GM12878 (cell line): ENCODE measurements around the gene DPM1. TPM values are rescaled to one million over a fixed set of nuclear protein-coding genes. Genes with fewer than 3 reads are reported as not detected.

Source experiments
- BRCA1 ChIP-seq: IDR thresholded peaks from 2 replicates; pipeline ENCODE4 v1.6.1; 2011; ENCODE audit warnings: low read depth, low read length, improper control_type of control experiment
- CBX3 ChIP-seq: fragments of 200-600 bp; sonication (generic); IDR thresholded peaks from 2 replicates; pipeline ENCODE4 v1.6.1; 2016; ENCODE audit warnings: low read depth, borderline replicate concordance
- E2F4 ChIP-seq: IDR thresholded peaks from 2 replicates; pipeline ENCODE4 v1.6.1; 2012; ENCODE audit warnings: low read depth, low read length, improper control_type of control experiment
- EGR1 ChIP-seq, 2 experiments: IDR thresholded peaks; 1 replicate in 1 of 2; 2 replicates in 1 of 2; pipeline ENCODE4 v1.6.1; 2011 to 2012; ENCODE audit warnings: low read depth in 2 of 2, low read length in 2 of 2, borderline replicate concordance in 1 of 2, mild to moderate bottlenecking in 1 of 2, moderate library complexity in 1 of 2
- IRF4 ChIP-seq: IDR thresholded peaks from 2 replicates; pipeline ENCODE4 v1.6.1; 2011; ENCODE audit warnings: low read depth, low read length
- MAX ChIP-seq: IDR thresholded peaks from 2 replicates; pipeline ENCODE4 v1.6.1; 2012; ENCODE audit warnings: low read depth, low read length, improper control_type of control experiment
- MYB ChIP-seq: fragments of 150-350 bp; IDR thresholded peaks from 2 replicates; pipeline ENCODE4 v1.6.1; 2014; ENCODE audit warnings: mild to moderate bottlenecking, low read depth, low read length, borderline replicate concordance
- NBN ChIP-seq: fragments of 450-650 bp; IDR thresholded peaks from 2 replicates; pipeline ENCODE4 v1.6.1; 2016
- NKRF ChIP-seq: fragments of 450-650 bp; conservative IDR thresholded peaks from 2 replicates; pipeline ENCODE4 v1.6.1; 2017; ENCODE audit warnings: mild to moderate bottlenecking, moderate library complexity
- NRF1 ChIP-seq: conservative IDR thresholded peaks from 2 replicates; pipeline ENCODE4 v1.6.1; 2011; ENCODE audit warnings: mild to moderate bottlenecking, low read depth, low read length, improper control_type of control experiment
- POLR2AphosphoS2 ChIP-seq: IDR thresholded peaks from 2 replicates; pipeline ENCODE4 v1.6.1; 2011; ENCODE audit warnings: low read depth, mild to moderate bottlenecking, low read length, improper control_type of control experiment, moderate library complexity
- POLR2AphosphoS5 ChIP-seq: IDR thresholded peaks from 2 replicates; pipeline ENCODE4 v1.6.1; 2011; ENCODE audit warnings: mild to moderate bottlenecking, low read length, inconsistent platforms
- SIX5 ChIP-seq: IDR thresholded peaks from 2 replicates; pipeline ENCODE4 v1.6.1; 2011; ENCODE audit warnings: mild to moderate bottlenecking, low read depth, low read length, moderate library complexity; ENCODE audit not compliant: severe bottlenecking
- SMARCA5 ChIP-seq: fragments of 450-650 bp; IDR thresholded peaks from 2 replicates; pipeline ENCODE4 v1.6.1; 2017; ENCODE audit warnings: mild to moderate bottlenecking
- SREBF1 ChIP-seq: IDR thresholded peaks from 2 replicates; pipeline ENCODE4 v1.6.1; 2012; ENCODE audit warnings: mild to moderate bottlenecking, low read length
- SREBF2 ChIP-seq: IDR thresholded peaks from 2 replicates; pipeline ENCODE4 v1.6.1; 2012; ENCODE audit warnings: mild to moderate bottlenecking, low read length
- STAT3 ChIP-seq: IDR thresholded peaks from 2 replicates; pipeline ENCODE4 v1.6.1; 2011; ENCODE audit warnings: low read depth, low read length, improper control_type of control experiment
- TCF12 ChIP-seq: IDR thresholded peaks from 2 replicates; pipeline ENCODE4 v1.6.1; 2011; ENCODE audit warnings: low read depth, mild to moderate bottlenecking, low read length
- USF1 ChIP-seq: IDR thresholded peaks from 2 replicates; pipeline ENCODE4 v1.6.1; 2011; ENCODE audit warnings: borderline replicate concordance, low read depth, mild to moderate bottlenecking, moderate library complexity, mixed read lengths, low read length; ENCODE audit not compliant: insufficient read depth; ENCODE audit errors: extremely low read length
- ZBTB40 ChIP-seq: fragments of 450-650 bp; IDR thresholded peaks from 2 replicates; pipeline ENCODE4 v1.6.1; 2016; ENCODE audit warnings: mild to moderate bottlenecking, moderate library complexity, borderline replicate concordance
- ZNF217 ChIP-seq: fragments of 450-650 bp; IDR thresholded peaks from 2 replicates; pipeline ENCODE4 v1.6.1; 2017; ENCODE audit warnings: antibody characterized with exemption, mild to moderate bottlenecking
- ZSCAN29 ChIP-seq: fragments of 450-650 bp; IDR thresholded peaks from 2 replicates; pipeline ENCODE4 v1.6.1; 2017; ENCODE audit warnings: mild to moderate bottlenecking, moderate library complexity
- ZZZ3 ChIP-seq: IDR thresholded peaks from 2 replicates; pipeline ENCODE4 v1.6.1; 2011; ENCODE audit warnings: low read depth; ENCODE audit not compliant: control insufficient read depth, insufficient read length
- polyA plus RNA-seq, 11 experiments: library from polyadenylated mRNA; depleted of rRNA in 4 of 11; unstranded in 6 of 11; stranded (reverse) in 5 of 11; fragments of >200 nt; fragmentation: Nextera tagmentation in 4 of 11; fragmentation: Illumina TruSeq in 1 of 11; extraction: Ambion mirVana in 4 of 11; extraction: Trizol in 1 of 11; gene quantifications; 1 replicate in 1 of 11; 2 replicates in 10 of 11; pipeline versions ENCODE4 v1.2.1 to v1.2.3, GENCODE V29; 2011 to 2016; ENCODE audit warnings: inconsistent platforms in 2 of 11, missing spikeins in 2 of 11, low read depth in 1 of 11
- total RNA-seq, 4 experiments: library from RNA; depleted of rRNA in 3 of 4; stranded (reverse); fragments of >200 nt in 3 of 4; fragmentation: Illumina TruSeq in 1 of 4; extraction: Trizol in 1 of 4; gene quantifications; 2 replicates each; pipeline versions ENCODE4 v1.2.1 to v1.2.3, GENCODE V29; 2013 to 2021

DPM1 gene
- total and polyA plus RNA-seq, 10 of the 15 experiments (the other 5 are each of a cell fraction or from before 2014, with no cell fraction given): 53.3 to 167 (median 108) TPM

- TF ChIP-seq USF1 (no peak), ZSCAN29 (no peak), ZBTB40 (no peak), POLR2AphosphoS2 (peak; percentile 90), STAT3 (no peak), NBN (no peak), E2F4 (0 out of 2 replicates have a peak, but pooled peaks have one; percentile 42), EGR1 (IDR thresholded peaks at IDR 0.05; ENCODE audit: borderline replicate concordance in 1 of 2, low read depth in 2 of 2, low read length in 2 of 2) (peak in 1 of 2 experiments; percentile 40; a peak in 1 of 3 replicates), MYB (no peak), ZZZ3 (no peak), SMARCA5 (peak; percentile 61; the same call in 1 of the 2 replicates), SREBF2 (no peak), TCF12 (peak; percentile 77; the same call in 1 of the 2 replicates), MAX (no peak; the same call in 1 of the 2 replicates), SIX5 (no peak), IRF4 (0 out of 2 replicates have a peak, but pooled peaks have one; percentile 29), ZNF217 (no peak), POLR2AphosphoS5 (peak; percentile 99), NRF1 (no peak), NKRF (peak; percentile 84), SREBF1 (no peak), CBX3 (no peak), BRCA1 (no peak)
These were observed at the start of gene DPM1 (continued) for GRCh38 chr20:50957798-50958614.
